Breast epithelium (tissue), 4 donors: ENCODE results near the gene HBEGF. TPM values are rescaled to one million over a fixed set of nuclear protein-coding genes. Genes with fewer than 3 reads are reported as not detected.

Source experiments
- DNase-seq, 2 donors: peaks; one replicate each; pipeline ENCODE4 v3.0.0-alpha.2; 2019; ENCODE audit warnings: low spot score in 2 of 2
- H3K27ac ChIP-seq, 2 donors: fragments of 200-600 bp; sonication (generic) in 1 of 2; one replicate each; pipeline ENCODE4 v1.5.1; 2016 to 2019; ENCODE audit warnings: mild to moderate bottlenecking in 1 of 2
- H3K27me3 ChIP-seq, 2 donors: fragments of 200-600 bp; sonication (generic) in 1 of 2; one replicate each; pipeline versions ENCODE4 v1.5.1 to v1.6.0; 2017 to 2019; ENCODE audit warnings: control low read depth in 1 of 2, mild to moderate bottlenecking in 1 of 2
- H3K36me3 ChIP-seq: fragments of 200-600 bp; one replicate; pipeline ENCODE4 v1.5.1; 2019
- H3K4me1 ChIP-seq, 2 donors: fragments of 200-600 bp; sonication (generic); one replicate each; pipeline ENCODE4 v1.5.1; 2016 to 2019; ENCODE audit warnings: control low read depth in 1 of 2
- H3K4me3 ChIP-seq, 3 donors: fragments of 200-600 bp; sonication (generic); 1 replicate in 2 of 3; 2 replicates in 1 of 3; pipeline ENCODE4 v1.5.1; 2016 to 2019; ENCODE audit warnings: mild to moderate bottlenecking in 3 of 3, moderate library complexity in 2 of 3
- H3K9me3 ChIP-seq, 2 donors: fragments of 200-600 bp; sonication (generic) in 1 of 2; one replicate each; pipeline ENCODE4 v1.5.1; 2016 to 2019; ENCODE audit warnings: control low read depth in 1 of 2
- POLR2A ChIP-seq: fragments of 450-650 bp; IDR thresholded peaks from one replicate; pipeline ENCODE4 v1.6.1; 2016; ENCODE audit warnings: antibody characterized with exemption, mild to moderate bottlenecking, moderate library complexity
- POLR2AphosphoS5 ChIP-seq, 3 donors: sonication (generic); formaldehyde crosslinking; IDR thresholded peaks; one replicate each; pipeline ENCODE4 v1.6.1; 2017; ENCODE audit warnings: antibody characterized with exemption in 3 of 3
- intact Hi-C: fragments of 100-400 bp; cut with DNase I; formaldehyde crosslinking; loops from one replicate; pipeline ENCODE4 v1.15.1; 2023; ENCODE audit warnings: low total_unique reads
- total RNA-seq, 3 donors: library from RNA; depleted of rRNA; stranded (reverse); fragments of >200 nt; gene quantifications; one replicate each; pipeline ENCODE4 v1.1.0, GENCODE V29; 2016
- TF ChIP-seq, protein P1 (sequence below), 3 donors: fragments of 450-650 bp; IDR thresholded peaks; one replicate each; pipeline ENCODE4 v1.5.1; 2016 to 2017; ENCODE audit warnings: antibody characterized with exemption in 3 of 3, mild to moderate bottlenecking in 3 of 3, moderate library complexity in 3 of 3

The HBEGF gene
- total RNA-seq, 3 donors from 2014 or later, result 4.3 to 22.9 (median 13.5) TPM

DNA sequence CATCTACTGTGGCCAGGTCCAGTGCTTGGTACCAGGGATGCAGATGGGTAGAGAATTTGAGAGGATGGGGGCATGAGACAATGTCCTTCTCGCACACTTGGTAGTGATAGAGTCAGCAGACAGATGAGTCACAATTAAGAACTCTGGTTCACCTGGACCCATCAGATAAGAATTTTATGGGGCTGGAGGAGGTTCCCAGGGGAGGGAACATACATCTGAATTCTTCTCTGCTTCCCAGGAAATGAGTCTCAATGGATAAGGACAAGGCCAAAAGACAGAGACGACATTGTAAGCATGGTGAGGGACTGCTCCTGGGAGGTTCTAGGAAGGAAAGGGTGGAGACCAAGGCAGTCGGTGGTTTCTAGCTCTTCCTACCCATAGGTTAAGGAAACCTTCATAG is 18.9 kb upstream of the HBEGF start:
- H3K27ac ChIP-seq, result no peak overlapping the region
- no peaks in the 10 kb centered on the region for H3K36me3 ChIP-seq
- TF ChIP-seq, protein P1, sequence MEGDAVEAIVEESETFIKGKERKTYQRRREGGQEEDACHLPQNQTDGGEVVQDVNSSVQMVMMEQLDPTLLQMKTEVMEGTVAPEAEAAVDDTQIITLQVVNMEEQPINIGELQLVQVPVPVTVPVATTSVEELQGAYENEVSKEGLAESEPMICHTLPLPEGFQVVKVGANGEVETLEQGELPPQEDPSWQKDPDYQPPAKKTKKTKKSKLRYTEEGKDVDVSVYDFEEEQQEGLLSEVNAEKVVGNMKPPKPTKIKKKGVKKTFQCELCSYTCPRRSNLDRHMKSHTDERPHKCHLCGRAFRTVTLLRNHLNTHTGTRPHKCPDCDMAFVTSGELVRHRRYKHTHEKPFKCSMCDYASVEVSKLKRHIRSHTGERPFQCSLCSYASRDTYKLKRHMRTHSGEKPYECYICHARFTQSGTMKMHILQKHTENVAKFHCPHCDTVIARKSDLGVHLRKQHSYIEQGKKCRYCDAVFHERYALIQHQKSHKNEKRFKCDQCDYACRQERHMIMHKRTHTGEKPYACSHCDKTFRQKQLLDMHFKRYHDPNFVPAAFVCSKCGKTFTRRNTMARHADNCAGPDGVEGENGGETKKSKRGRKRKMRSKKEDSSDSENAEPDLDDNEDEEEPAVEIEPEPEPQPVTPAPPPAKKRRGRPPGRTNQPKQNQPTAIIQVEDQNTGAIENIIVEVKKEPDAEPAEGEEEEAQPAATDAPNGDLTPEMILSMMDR (IDR thresholded peaks at IDR 0.05), result no peak
- TF ChIP-seq POLR2AphosphoS5 (IDR thresholded peaks at IDR 0.05) (no peak), POLR2A (no peak)
- no peaks in the 10 kb centered on the region for H3K27me3 ChIP-seq
- DNase-seq, result no peak
- intact Hi-C loops, result no loop called here
- no peak overlapping the region for H3K4me3 ChIP-seq
- no peaks in the 10 kb centered on the region for H3K4me1 ChIP-seq
- no peaks in the 10 kb centered on the region for H3K9me3 ChIP-seq

DNA sequence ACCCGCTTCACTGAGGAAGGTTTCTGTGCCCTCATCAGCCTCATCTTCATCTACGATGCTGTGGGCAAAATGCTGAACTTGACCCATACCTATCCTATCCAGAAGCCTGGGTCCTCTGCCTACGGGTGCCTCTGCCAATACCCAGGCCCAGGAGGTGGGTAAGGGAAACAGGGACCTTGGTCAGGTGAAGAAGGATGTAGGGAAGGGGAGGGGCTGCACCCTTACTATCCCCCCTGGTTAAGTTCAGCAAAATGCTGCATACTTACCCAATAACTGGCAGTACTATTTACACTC is 18.0 kb upstream of the HBEGF start:
- no peak for DNase-seq
- H3K36me3 ChIP-seq, result no peaks in the 10 kb centered on the region
- no peak for TF ChIP-seq POLR2A
- TF ChIP-seq, protein P1 (IDR thresholded peaks at IDR 0.05), result no peak
- TF ChIP-seq POLR2AphosphoS5 (IDR thresholded peaks at IDR 0.05), result no peak
- H3K27ac ChIP-seq, result no peak overlapping the region
- H3K9me3 ChIP-seq, result no peaks in the 10 kb centered on the region
- H3K4me1 ChIP-seq, result no peaks in the 10 kb centered on the region
- H3K27me3 ChIP-seq, result no peaks in the 10 kb centered on the region
- intact Hi-C loops, result no loop called here
- H3K4me3 ChIP-seq, result no peak overlapping the region

DNA sequence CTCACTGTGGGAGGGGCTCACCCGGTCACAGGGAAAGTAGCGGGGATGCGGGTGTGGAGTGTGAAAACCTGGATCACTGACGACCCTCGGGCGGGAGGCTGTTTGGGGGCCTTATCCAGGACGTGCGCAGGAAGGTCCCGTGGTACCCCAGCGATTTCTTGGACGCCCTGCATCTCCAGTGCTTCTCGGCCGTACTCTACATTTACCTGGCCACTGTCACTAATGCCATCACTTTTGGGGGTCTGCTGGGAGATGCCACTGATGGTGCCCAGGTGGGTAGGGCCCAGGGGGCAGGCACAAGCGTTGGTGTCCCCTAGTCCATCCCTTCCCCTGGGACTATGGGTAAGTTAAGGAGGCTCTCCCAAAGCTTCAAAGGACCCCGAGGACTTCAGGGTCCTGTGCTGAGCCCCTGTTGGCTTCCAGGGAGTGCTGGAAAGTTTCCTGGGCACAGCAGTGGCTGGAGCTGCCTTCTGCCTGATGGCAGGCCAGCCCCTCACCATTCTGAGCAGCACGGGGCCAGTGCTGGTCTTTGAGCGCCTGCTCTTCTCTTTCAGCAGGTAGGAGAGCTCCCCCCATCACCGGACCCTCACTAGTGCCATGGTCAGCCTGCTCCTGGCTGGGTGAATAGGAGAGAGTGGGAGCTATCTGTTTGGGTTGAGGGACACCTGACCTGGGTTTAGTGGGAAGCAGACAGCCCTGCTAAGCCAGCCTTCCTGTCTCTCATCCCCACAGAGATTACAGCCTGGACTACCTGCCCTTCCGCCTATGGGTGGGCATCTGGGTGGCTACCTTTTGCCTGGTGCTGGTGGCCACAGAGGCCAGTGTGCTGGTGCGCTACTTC is 17.4 kb upstream of the HBEGF start:
- no peak for DNase-seq
- Histone ChIP-seq H3K4me1 (no peaks in the 10 kb centered on the region), H3K27me3 (no peaks in the 10 kb centered on the region), H3K27ac (no peak overlapping the region), H3K36me3 (no peaks in the 10 kb centered on the region), H3K9me3 (no peaks in the 10 kb centered on the region), H3K4me3 (peak overlapping the region in 2 of 3 donors; percentile 36 to 58)
- TF ChIP-seq POLR2AphosphoS5 (IDR thresholded peaks at IDR 0.05) (no peak), POLR2A (no peak)
- TF ChIP-seq, protein P1 (IDR thresholded peaks at IDR 0.05), result no peak
- intact Hi-C loops, result no loop called here

DNA sequence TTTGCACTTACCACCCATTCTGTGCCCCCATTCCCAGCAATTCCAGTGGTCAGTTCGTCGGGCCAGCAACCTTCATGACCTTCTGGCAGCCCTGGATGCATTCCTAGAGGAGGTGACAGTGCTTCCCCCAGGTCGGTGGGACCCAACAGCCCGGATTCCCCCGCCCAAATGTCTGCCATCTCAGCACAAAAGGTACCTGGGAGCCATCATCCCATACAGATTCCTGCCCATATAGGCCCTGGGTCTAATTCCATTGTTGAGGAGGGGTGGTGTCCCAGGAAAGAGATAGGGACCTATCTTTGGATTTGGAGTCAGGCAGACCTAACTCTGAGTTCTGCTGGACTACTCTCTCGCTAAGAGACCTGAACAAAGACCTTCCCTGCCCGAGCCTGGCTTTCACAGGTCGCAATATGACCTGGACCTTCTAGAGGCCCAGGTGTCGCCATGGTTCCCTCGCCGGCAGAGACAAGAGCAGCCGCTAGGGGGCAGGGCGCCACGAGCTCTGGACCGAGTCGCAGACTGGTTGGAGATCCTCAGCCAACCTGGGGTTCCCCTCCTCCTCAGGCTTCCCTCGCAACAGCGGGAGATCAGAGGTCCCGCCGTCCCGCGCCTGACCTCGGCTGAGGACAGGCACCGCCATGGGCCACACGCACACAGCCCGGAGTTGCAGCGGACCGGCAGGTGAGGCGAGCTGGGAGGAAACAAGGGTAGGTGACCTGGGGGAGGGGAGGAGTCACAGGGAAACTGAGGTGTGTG is 16.6 kb upstream of the HBEGF start:
- no peaks in the 10 kb centered on the region for H3K36me3 ChIP-seq
- peak; percentile 48 to 82 for DNase-seq
- no peak overlapping the region for H3K27ac ChIP-seq
- TF ChIP-seq, protein P1 (IDR thresholded peaks at IDR 0.05), result peak; percentile 70 to 82 (median 81)
- TF ChIP-seq POLR2A, result no peak
- no peaks in the 10 kb centered on the region for H3K27me3 ChIP-seq
- H3K4me3 ChIP-seq, result peak overlapping the region in 2 of 3 donors; percentile 36 to 58
- no peaks in the 10 kb centered on the region for H3K4me1 ChIP-seq
- no peaks in the 10 kb centered on the region for H3K9me3 ChIP-seq
- intact Hi-C loops, result no loop called here

DNA sequence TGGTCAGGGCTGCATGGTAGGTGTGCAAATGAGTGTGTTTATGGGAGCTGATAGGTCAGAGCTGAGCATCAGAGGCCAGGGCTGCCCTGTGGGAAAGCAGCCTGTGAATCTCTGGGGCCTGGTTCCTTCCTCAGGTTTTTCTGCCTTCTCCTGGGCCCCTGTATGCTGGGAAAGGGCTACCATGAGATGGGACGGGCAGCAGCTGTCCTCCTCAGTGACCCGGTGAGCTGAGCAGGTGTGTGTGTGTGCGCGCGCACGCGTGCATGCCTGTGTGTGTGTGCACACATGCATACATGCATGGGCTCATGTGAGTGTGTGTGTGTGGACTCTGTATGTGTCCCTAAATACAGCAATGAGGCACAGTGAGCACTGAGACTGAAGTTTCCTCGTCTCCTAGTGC is 15.9 kb upstream of the HBEGF start:
- Histone ChIP-seq H3K9me3 (no peaks in the 10 kb centered on the region), H3K27me3 (no peaks in the 10 kb centered on the region), H3K4me3 (no peak overlapping the region), H3K4me1 (no peaks in the 10 kb centered on the region), H3K27ac (no peak overlapping the region), H3K36me3 (no peaks in the 10 kb centered on the region)
- no peak for TF ChIP-seq POLR2A
- intact Hi-C loops, result no loop called here
- no peak for DNase-seq
